NOMO-1 treated with DMSO at 0.1 percent for 48 hours (cell line): ENCODE measurements around the gene RAB27B.

Experiments
- DNase-seq: peaks from one replicate; lab custom pipeline; 2025; ENCODE audit not compliant: unreplicated experiment; lab: John Stamatoyannopoulos, UW

RAB27B gene

DNA sequence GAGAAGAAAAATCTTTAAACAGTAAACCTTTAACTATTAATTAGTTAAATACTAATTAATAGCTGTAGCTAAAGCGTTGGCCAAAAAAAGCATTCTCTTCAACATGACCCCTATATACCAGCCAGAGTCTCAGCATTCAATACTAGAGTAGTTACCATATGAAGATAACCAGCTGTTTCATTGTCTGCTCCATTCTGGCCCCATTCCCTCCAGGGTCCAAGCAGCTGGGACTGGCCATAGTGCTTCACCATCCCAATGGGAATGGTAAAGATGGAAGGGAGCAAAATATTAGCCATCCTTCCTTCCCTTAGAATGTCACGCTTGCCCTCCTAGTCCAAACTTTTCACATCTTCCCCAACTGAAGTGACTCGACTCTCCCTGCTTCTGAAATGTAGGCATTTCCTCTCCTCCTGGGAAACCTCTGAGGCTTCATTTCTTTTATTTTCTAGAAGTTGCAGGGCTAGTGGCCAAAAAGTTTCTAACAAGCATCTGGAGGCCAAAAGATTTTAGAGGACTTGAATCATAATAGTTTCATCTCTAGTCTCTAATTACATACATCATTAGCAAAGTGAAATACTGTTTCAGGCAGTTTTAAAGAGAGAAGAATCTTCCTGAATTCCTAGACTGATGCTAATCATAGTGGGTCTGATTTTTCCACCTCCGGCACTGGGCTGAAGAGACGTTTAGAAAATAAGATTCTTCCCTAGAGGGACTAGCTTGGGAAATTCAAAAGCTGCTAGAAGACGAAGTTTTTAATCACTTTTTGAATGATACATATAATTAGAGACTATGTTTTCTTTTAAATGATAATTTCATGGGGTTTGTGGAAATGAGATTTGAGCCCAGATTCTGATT, 78.3 kb downstream of the RAB27B start:
- no peak for DNase-seq

- no peak for DNase-seq
Measured at GRCh38 chr18:54909538-54909937, 81.3 kb downstream of the RAB27B start.

DNA sequence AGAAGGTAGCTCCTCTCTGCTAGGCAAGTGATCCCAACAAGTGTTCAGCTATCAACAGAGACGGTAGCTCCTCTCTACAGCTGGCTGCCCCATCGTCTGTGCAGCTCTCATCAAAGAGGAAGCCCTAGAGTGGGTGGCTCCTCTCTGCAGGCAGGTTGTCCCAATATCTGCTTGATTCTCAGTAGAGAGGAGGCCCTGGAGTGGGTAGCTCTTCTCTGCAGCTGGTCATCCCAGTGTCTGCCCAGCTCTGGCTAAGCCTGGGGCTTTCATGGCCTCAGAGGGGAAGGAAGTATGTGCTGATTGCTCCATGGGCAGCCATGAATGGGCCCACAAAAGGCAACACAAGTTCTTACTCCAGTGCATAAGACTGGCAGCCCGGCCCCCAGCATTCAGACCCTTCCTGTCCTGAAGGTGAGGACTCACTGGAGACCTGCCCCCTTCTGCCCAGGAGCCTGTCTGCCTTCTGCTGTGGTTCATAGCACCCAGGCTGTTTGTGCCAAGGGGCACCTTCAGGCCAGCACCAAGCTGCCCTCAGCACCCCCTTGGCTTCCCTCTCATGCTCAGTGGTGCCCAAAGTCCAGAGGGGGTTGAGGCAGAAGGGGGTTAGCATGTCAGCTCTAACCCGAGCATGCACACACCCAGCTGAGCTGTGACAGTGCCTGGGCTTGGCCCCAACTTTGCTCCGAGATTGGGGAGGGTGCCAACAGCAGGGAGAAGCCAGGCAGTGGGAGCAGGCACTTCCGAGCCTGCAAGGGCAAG, 82.1 kb downstream of the RAB27B start:
- DNase-seq: no peak

DNA sequence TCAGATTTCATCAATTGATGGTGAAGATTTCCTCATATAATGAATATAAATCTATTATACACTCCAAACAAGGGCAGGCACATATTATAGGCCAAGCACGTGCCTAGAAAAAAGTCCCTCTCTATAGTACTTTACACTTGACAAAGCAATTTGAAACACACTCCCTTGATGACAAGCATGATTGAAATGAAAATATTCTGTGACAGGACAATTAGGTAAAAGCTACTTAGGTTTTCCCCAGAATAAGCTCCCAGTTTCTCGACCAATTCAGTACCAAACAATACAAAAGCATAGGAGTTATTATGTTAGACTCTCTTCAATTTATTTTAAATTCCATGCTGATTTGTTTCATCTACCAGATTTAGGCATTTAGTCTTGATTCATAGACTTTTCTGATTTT, 83.3 kb downstream of the RAB27B start:
- DNase-seq: no peak

GRCh38 chr18:54914816-54915215, 86.5 kb downstream of the RAB27B start:
- no peak for DNase-seq

DNA sequence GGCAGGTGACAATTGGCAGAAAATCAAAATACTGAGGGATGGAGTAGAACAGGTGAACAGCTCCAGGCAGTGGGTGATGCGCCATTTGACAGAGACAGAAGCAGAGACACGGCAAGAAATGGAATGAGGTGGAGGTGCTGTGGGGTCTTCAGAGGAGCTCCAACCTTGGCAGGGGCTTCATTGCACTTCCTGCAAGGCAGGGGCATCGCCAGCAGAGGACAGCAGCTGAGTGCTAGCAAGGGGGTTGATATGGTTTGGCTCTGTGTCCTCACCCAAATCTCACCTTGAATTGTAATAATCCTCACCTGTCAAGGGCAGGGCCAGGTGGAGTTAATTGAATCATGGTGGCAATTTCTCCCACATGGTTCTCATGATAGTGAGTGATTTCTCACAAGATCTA, 88.2 kb downstream of the RAB27B start:
- no peak for DNase-seq

- no peak for DNase-seq
Measured at GRCh38 chr18:54918060-54918459, 89.8 kb downstream of the RAB27B start.

DNA sequence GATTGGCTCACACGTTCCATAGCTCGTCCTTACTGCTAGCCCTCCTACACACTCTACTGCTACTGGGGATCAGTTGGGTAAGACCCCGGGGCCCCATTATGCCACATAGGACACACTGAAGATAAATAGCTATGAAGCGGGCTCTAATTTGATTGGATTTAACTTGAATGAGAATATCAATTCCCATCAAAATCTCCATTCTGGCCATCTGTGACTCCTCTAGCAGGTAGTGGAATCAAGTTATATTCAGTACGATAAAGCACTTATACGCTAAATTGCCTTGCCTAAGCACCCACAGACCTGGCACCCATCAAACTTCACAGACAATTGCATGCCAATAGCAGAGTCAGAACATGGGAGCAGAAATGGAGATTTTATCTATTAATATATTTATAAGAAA, 91.1 kb downstream of the RAB27B start:
- no peak for DNase-seq

GRCh38 chr18:54923339-54923956, 95.2 kb downstream of the RAB27B start:
- no peak for DNase-seq

GRCh38 chr18:54924948-54925347, 96.7 kb downstream of the RAB27B start:
- no peak for DNase-seq

GRCh38 chr18:54926593-54927325, 98.5 kb downstream of the RAB27B start:
- DNase-seq: no peak

GRCh38 chr18:54928236-54928635, 100.0 kb downstream of the RAB27B start:
- no peak for DNase-seq

GRCh38 chr18:54931152-54931551, 102.9 kb downstream of the RAB27B start:
- DNase-seq: no peak

GRCh38 chr18:54932472-54932871, 104.2 kb downstream of the RAB27B start:
- DNase-seq: no peak

GRCh38 chr18:54938506-54938905, 110.2 kb downstream of the RAB27B start:
- DNase-seq: no peak

DNA sequence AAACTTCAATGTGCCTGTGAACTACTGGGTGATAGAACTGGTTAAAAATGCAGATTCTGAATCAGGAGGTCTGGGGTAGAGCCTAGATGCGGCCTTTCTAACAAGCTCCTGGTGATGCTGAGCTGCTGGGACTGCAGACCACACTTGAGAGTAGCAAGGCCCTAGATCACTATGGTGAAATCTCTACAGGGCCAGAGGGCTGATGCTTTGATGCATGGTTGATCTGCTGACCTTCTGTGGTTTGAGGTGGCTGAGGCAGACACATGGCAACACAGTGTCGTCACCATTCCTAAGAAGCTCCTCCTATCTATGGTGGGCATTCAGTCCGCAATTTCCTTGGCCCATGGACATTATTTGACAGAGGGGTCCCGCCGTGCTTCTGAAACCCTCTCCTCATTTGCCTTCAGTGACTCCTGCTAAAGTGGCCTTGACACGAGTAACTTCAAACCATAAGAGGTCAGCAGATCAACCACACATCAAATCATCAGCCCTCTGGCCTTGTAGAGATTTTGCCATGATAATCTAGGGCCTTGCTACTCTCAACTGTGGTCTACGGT, 111.2 kb downstream of the RAB27B start:
- no peak for DNase-seq

- DNase-seq: no peak
Measured at GRCh38 chr18:54942144-54942543, 113.9 kb downstream of the RAB27B start.

DNA sequence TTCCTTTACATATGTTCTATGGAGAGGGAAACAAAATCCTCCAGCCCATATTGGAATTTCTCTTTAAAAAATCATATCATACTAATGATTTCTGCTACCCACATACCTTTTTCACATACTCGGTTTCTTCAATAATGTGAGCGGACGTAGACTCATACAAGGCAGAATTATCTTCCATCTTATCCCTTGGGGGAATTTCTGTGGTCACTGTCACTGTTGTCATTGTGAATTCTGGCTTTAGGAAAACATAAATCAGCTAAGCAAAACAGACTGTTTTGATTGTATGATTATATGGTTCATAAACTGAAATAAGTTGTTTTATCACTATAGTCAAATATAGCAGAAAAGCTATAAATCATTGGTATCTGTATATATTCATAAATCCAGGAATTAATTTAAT, 114.3 kb downstream of the RAB27B start:
- DNase-seq: no peak
